Astrocyte (in vitro differentiated cells and primary cell): ENCODE measurements around the gene RAB40B. TPM values are rescaled to one million over a fixed set of nuclear protein-coding genes. Genes with fewer than 3 reads are reported as not detected.

Source experiments
- DNase-seq: peaks from one replicate; pipeline ENCODE4 v3.0.0-alpha.2; 2010; ENCODE audit warnings: low read depth
- FAIRE-seq: peaks from 2 replicates; lab custom pipeline; 2011; peaks lifted over from hg19 to GRCh38; lab: Jason Lieb, UNC
- H2AFZ ChIP-seq: 2 replicates; pipeline ENCODE4 v1.6.0; 2012; ENCODE audit warnings: low read depth, low read length, inconsistent platforms
- H3K27ac ChIP-seq: 2 replicates; pipeline ENCODE4 v1.5.1; 2011; ENCODE audit warnings: low read depth, low read length, inconsistent platforms
- H3K27me3 ChIP-seq: 2 replicates; pipeline ENCODE4 v1.6.0; 2011; ENCODE audit warnings: low read length, inconsistent platforms; ENCODE audit not compliant: insufficient read depth
- H3K36me3 ChIP-seq: 2 replicates; pipeline ENCODE4 v1.5.1; 2011; ENCODE audit warnings: low read length, inconsistent platforms; ENCODE audit not compliant: insufficient read depth
- H3K4me1 ChIP-seq: 2 replicates; pipeline ENCODE4 v1.5.1; 2011; ENCODE audit warnings: low read length, inconsistent platforms; ENCODE audit not compliant: insufficient read depth
- H3K4me2 ChIP-seq: 2 replicates; pipeline ENCODE4 v1.6.0; 2012; ENCODE audit warnings: low read length, inconsistent platforms
- H3K4me3 ChIP-seq: 2 replicates; pipeline ENCODE4 v1.5.1; 2011; ENCODE audit warnings: low read depth, mild to moderate bottlenecking, low read length, inconsistent platforms; ENCODE audit not compliant: insufficient read depth
- H3K79me2 ChIP-seq: 2 replicates; pipeline ENCODE4 v1.6.0; 2012; ENCODE audit warnings: mild to moderate bottlenecking, low read length, inconsistent platforms; ENCODE audit not compliant: insufficient read depth
- H3K9ac ChIP-seq: 2 replicates; pipeline ENCODE4 v1.6.0; 2012; ENCODE audit warnings: mild to moderate bottlenecking, low read length, inconsistent platforms
- H3K9me3 ChIP-seq: 2 replicates; pipeline ENCODE4 v1.5.1; 2012; ENCODE audit warnings: low read depth, mild to moderate bottlenecking, low read length, inconsistent platforms; ENCODE audit not compliant: insufficient read depth
- H4K20me1 ChIP-seq: 2 replicates; pipeline ENCODE4 v1.6.0; 2012; ENCODE audit warnings: low read length, inconsistent platforms; ENCODE audit not compliant: insufficient read depth
- H3K27ac Mint-ChIP-seq: one replicate; pipeline ENCODE4 v1.8.0; 2021; ENCODE audit warnings: mild to moderate bottlenecking, mixed read lengths; ENCODE audit not compliant: unreplicated experiment
- H3K27me3 Mint-ChIP-seq: one replicate; pipeline ENCODE4 v1.8.0; 2021; ENCODE audit warnings: low read depth, mixed read lengths; ENCODE audit not compliant: unreplicated experiment
- H3K36me3 Mint-ChIP-seq: one replicate; pipeline ENCODE4 v1.8.0; 2021; ENCODE audit warnings: low read depth, mixed read lengths; ENCODE audit not compliant: unreplicated experiment
- H3K4me1 Mint-ChIP-seq: one replicate; pipeline ENCODE4 v1.8.0; 2021; ENCODE audit warnings: low read depth, mixed read lengths; ENCODE audit not compliant: unreplicated experiment
- H3K4me3 Mint-ChIP-seq: one replicate; pipeline ENCODE4 v1.8.0; 2021; ENCODE audit warnings: mild to moderate bottlenecking, moderate library complexity, mixed read lengths; ENCODE audit not compliant: unreplicated experiment
- H3K9me3 Mint-ChIP-seq: one replicate; pipeline ENCODE4 v1.8.0; 2021; ENCODE audit warnings: mild to moderate bottlenecking, mixed read lengths; ENCODE audit not compliant: unreplicated experiment
- CTCF ChIP-seq: IDR thresholded peaks from 2 replicates; pipeline ENCODE4 v1.5.1; 2011; ENCODE audit warnings: low read depth, mild to moderate bottlenecking, inconsistent platforms, low read length, moderate library complexity; ENCODE audit not compliant: insufficient read depth
- EZH2 ChIP-seq: IDR thresholded peaks from 2 replicates; pipeline ENCODE4 v1.6.1; 2012; ENCODE audit warnings: mild to moderate bottlenecking, low read length, inconsistent platforms; ENCODE audit not compliant: insufficient read depth
- total RNA-seq: library from RNA; stranded (reverse); gene quantifications from 2 replicates; pipeline ENCODE4 v1.2.1, GENCODE V29; 2021

RAB40B gene
- total RNA-seq, 1 donor from 2014 or later = 15.8 TPM

- FAIRE-seq (no peak), DNase-seq (no peak)
- peaks cover 7% of the 10 kb centered on the region for H3K27me3 Mint-ChIP-seq
- H3K9me3 Mint-ChIP-seq = no peaks in the 10 kb centered on the region
- Histone ChIP-seq H3K4me1 (no peaks in the 10 kb centered on the region), H4K20me1 (peaks cover 3% of the 10 kb centered on the region), H3K4me3 (no peak overlapping the region), H3K27me3 (no peaks in the 10 kb centered on the region), H3K9me3 (no peaks in the 10 kb centered on the region), H3K79me2 (no peaks in the 10 kb centered on the region), H3K27ac (no peak overlapping the region), H3K36me3 (no peaks in the 10 kb centered on the region), H3K4me2 (no peak overlapping the region), H2AFZ (no peak overlapping the region), H3K9ac (no peak overlapping the region)
- peaks cover 6% of the 10 kb centered on the region for H3K4me1 Mint-ChIP-seq
- H3K27ac Mint-ChIP-seq = no peak overlapping the region
- no peak for TF ChIP-seq EZH2
- TF ChIP-seq CTCF = no peak
- H3K4me3 Mint-ChIP-seq = no peak overlapping the region
- H3K36me3 Mint-ChIP-seq = peaks cover 22% of the 10 kb centered on the region
Measured at GRCh38 chr17:82664276-82664575, 34.3 kb downstream of the RAB40B start.

GRCh38 chr17:82663381-82664275 is 34.9 kb downstream of the RAB40B start:
- Mint-ChIP-seq H3K27me3 (peaks cover 7% of the 10 kb centered on the region), H3K4me3 (no peak overlapping the region), H3K27ac (no peak overlapping the region), H3K4me1 (peaks cover 6% of the 10 kb centered on the region), H3K9me3 (no peaks in the 10 kb centered on the region), H3K36me3 (peaks cover 25% of the 10 kb centered on the region)
- no peak overlapping the region for H2AFZ ChIP-seq
- no peaks in the 10 kb centered on the region for H3K9me3 ChIP-seq
- FAIRE-seq = no peak
- no peak for TF ChIP-seq EZH2
- TF ChIP-seq CTCF = no peak
- H3K4me1 ChIP-seq = no peaks in the 10 kb centered on the region
- no peak overlapping the region for H3K27ac ChIP-seq
- peaks cover 3% of the 10 kb centered on the region for H4K20me1 ChIP-seq
- no peaks in the 10 kb centered on the region for H3K36me3 ChIP-seq
- no peak overlapping the region for H3K4me3 ChIP-seq
- H3K79me2 ChIP-seq = no peaks in the 10 kb centered on the region
- DNase-seq = no peak
- H3K27me3 ChIP-seq = no peaks in the 10 kb centered on the region
- no peak overlapping the region for H3K4me2 ChIP-seq
- H3K9ac ChIP-seq = no peak overlapping the region

GRCh38 chr17:82662711-82663261 is 35.7 kb downstream of the RAB40B start:
- Mint-ChIP-seq H3K27ac (no peak overlapping the region), H3K27me3 (peaks cover 4% of the 10 kb centered on the region), H3K9me3 (no peaks in the 10 kb centered on the region), H3K4me3 (no peak overlapping the region), H3K36me3 (peaks cover 25% of the 10 kb centered on the region), H3K4me1 (peaks cover 6% of the 10 kb centered on the region)
- no peak for DNase-seq
- H4K20me1 ChIP-seq = peaks cover 3% of the 10 kb centered on the region
- no peak overlapping the region for H3K9ac ChIP-seq
- H3K27me3 ChIP-seq = no peaks in the 10 kb centered on the region
- no peaks in the 10 kb centered on the region for H3K36me3 ChIP-seq
- no peak for FAIRE-seq
- H3K79me2 ChIP-seq = no peaks in the 10 kb centered on the region
- H2AFZ ChIP-seq = no peak overlapping the region
- TF ChIP-seq CTCF = no peak
- TF ChIP-seq EZH2 = no peak
- H3K4me2 ChIP-seq = no peak overlapping the region
- H3K4me3 ChIP-seq = no peak overlapping the region
- H3K9me3 ChIP-seq = no peaks in the 10 kb centered on the region
- H3K4me1 ChIP-seq = no peaks in the 10 kb centered on the region
- no peak overlapping the region for H3K27ac ChIP-seq
